GM12865 (cell line): Measurements from ENCODE around the gene CDK1.
A peak's percentile ranks its signal among the peaks of the same experiment; 100 is the strongest.

ENCODE experiments used
- DNase-seq: peaks from one replicate; pipeline ENCODE4 v3.0.0; 2010; ENCODE audit warnings: low read depth
- H3K4me3 ChIP-seq: 2 replicates; pipeline ENCODE4 v1.5.1; 2011; ENCODE audit warnings: mild to moderate bottlenecking, low read depth, low read length, control low read depth
- TF ChIP-seq, protein P1 (sequence below): IDR thresholded peaks from 2 replicates; pipeline ENCODE4 v1.5.1; 2011; ENCODE audit warnings: low read length, control low read depth, low read depth, inconsistent platforms; ENCODE audit not compliant: insufficient read depth; ENCODE audit errors: missing control alignments

The CDK1 gene

GRCh38 chr10:60769406-60769805, 8.9 kb upstream of the CDK1 start:
- DNase-seq: no peak
- TF ChIP-seq, protein P1, sequence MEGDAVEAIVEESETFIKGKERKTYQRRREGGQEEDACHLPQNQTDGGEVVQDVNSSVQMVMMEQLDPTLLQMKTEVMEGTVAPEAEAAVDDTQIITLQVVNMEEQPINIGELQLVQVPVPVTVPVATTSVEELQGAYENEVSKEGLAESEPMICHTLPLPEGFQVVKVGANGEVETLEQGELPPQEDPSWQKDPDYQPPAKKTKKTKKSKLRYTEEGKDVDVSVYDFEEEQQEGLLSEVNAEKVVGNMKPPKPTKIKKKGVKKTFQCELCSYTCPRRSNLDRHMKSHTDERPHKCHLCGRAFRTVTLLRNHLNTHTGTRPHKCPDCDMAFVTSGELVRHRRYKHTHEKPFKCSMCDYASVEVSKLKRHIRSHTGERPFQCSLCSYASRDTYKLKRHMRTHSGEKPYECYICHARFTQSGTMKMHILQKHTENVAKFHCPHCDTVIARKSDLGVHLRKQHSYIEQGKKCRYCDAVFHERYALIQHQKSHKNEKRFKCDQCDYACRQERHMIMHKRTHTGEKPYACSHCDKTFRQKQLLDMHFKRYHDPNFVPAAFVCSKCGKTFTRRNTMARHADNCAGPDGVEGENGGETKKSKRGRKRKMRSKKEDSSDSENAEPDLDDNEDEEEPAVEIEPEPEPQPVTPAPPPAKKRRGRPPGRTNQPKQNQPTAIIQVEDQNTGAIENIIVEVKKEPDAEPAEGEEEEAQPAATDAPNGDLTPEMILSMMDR: no peak

GRCh38 chr10:60777696-60778213, 523 bp upstream of the CDK1 start:
- H3K4me3 ChIP-seq: peak overlapping the region; percentile 77
- TF ChIP-seq, protein P1: no peak
- no peak for DNase-seq

More at GRCh38 chr10:60769406-60769805, 8.9 kb upstream of the CDK1 start:
- no peak overlapping the region for H3K4me3 ChIP-seq

DNA sequence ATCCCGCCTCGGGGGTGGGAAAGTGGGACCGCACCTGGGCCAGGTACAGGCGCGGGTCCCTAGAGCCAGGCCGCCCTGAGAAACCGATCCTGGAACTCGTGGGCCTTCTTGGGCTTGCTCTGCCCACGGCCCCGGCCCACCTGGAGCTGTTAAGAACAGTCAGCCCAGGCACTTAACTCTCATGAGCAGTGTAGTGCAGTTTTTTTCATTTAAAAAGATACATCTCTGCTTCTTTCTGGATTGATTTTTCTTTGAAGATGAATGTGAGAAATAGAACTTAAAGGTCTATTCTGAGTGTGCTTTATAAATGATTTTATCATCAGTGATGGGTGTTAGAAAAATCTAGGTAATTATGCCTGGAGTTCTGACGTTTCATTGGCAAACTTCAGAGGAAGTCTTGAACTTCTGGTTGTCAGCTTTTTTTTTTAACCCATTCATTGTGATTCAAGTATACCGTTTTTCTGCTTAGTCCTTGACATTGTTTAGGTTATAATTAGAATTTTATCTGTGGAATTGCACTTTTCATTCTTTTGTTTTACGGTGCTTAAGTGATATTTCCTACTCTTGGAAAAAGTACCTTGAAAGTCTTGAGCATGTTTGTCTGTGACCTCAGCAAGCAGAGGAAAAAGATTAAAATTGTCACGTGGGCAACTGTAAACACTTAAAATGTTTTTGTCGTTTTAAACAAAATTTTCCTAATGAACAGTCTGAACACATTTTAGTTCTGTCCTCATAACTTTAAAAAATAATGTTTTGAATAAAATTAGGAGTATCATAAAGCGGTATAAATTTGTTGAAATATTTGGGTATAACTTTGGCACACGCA, 906 bp downstream of the CDK1 start:
- no peak for DNase-seq
- H3K4me3 ChIP-seq: peak overlapping the region; percentile 77
- TF ChIP-seq, protein P1: no peak

GRCh38 chr10:60781661-60782060, 3.4 kb downstream of the CDK1 start:
- TF ChIP-seq, protein P1: no peak
- no peak for DNase-seq
- H3K4me3 ChIP-seq: peak overlapping the region; percentile 4

- TF ChIP-seq, protein P1: no peak
- H3K4me3 ChIP-seq: no peak overlapping the region
- DNase-seq: no peak
Observed at GRCh38 chr10:60784641-60785040, 6.4 kb downstream of the CDK1 start.

DNA sequence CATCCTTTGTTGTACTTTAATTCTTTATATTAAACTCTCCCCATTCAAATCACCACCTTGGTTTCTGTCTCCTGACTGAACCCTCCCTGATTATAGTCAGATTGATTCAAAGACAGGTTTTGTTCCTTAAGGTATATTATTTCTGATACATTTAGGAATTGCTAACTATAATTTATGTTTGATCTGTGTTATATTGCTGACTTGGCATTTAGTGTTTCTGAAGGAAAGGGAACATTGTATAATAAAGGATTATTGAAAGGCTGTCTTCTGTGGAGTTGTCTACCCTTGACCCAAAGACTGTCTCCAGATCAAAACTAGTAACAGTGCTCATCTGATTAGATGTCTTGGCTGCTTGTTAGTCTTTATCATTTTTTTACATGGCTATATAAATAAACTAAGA, 10.3 kb downstream of the CDK1 start:
- no peak for DNase-seq
- H3K4me3 ChIP-seq: no peak overlapping the region
- TF ChIP-seq, protein P1: no peak

DNA sequence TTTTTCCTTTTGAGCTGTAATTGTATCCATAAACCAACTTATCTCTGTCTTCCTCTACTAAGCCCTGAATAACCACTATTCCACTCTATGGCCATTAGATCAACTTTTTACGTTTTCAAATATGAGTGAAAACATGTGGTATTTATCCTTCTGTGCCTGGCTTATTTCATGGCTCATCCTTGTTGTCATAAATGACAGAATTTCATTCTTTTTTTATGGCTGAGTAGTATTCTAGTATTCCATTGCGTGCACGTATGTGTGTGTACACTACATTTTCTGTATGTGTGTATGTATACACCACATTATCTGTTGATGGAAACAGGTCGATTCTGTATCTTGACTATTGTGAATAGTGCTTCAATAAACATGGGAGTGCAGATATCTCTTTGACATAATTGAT, 11.1 kb downstream of the CDK1 start:
- H3K4me3 ChIP-seq: no peak overlapping the region
- DNase-seq: no peak
- TF ChIP-seq, protein P1: no peak
